Fibroblast of villous mesenchyme (primary cell): ENCODE results near the gene SLFN5. TPM values are rescaled to one million over a fixed set of nuclear protein-coding genes. Genes with fewer than 3 reads are reported as not detected.

ENCODE experiments used
- DNase-seq: peaks from one replicate; pipeline ENCODE4 v3.0.0-alpha.2; 2010; ENCODE audit warnings: low read depth
- H3K4me3 ChIP-seq: 2 replicates; pipeline ENCODE4 v1.5.1; 2011; ENCODE audit warnings: low read depth, mild to moderate bottlenecking, low read length
- total RNA-seq: library from RNA; depleted of rRNA; stranded (reverse); fragments of >200 nt; gene quantifications from 2 replicates; pipeline ENCODE4 v1.2.3, GENCODE V29; 2012
- TF ChIP-seq, protein P1 (sequence below): IDR thresholded peaks from 2 replicates; pipeline ENCODE4 v1.5.1; 2012; ENCODE audit warnings: low read depth, mild to moderate bottlenecking, low read length; ENCODE audit not compliant: insufficient read depth

The SLFN5 gene
- total RNA-seq, 1 donor = 67.8 TPM

DNA sequence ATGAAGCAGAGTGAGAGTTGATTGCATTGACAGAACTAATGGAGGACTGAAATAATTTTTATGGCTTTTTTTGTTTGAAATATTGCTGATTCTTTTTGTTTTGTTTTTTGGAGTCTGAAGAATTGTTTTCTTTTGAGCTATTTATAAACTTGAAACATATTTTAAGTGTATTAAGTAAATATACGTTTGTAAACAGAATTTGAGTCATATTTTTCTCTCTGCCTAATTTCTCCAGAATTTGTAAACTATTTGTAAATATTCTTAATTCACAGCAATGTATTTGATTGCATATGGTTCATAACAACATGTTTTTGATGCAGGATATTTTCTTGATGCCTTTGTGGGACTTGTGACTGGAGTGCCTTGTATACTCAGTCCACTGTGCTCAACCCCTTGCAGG lies 79.9 kb downstream of the SLFN5 start:
- TF ChIP-seq, protein P1, sequence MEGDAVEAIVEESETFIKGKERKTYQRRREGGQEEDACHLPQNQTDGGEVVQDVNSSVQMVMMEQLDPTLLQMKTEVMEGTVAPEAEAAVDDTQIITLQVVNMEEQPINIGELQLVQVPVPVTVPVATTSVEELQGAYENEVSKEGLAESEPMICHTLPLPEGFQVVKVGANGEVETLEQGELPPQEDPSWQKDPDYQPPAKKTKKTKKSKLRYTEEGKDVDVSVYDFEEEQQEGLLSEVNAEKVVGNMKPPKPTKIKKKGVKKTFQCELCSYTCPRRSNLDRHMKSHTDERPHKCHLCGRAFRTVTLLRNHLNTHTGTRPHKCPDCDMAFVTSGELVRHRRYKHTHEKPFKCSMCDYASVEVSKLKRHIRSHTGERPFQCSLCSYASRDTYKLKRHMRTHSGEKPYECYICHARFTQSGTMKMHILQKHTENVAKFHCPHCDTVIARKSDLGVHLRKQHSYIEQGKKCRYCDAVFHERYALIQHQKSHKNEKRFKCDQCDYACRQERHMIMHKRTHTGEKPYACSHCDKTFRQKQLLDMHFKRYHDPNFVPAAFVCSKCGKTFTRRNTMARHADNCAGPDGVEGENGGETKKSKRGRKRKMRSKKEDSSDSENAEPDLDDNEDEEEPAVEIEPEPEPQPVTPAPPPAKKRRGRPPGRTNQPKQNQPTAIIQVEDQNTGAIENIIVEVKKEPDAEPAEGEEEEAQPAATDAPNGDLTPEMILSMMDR = no peak
- no peak overlapping the region for H3K4me3 ChIP-seq
- no peak for DNase-seq

Other genes with a start within 250 kb of the SLFN5 start
- 11.9 and 15.1 TPM in 2 replicates for gene RFFL, start 179.4 kb upstream of the SLFN5 start, total RNA-seq
- gene RAD51D, start 123.2 kb upstream of the SLFN5 start, total RNA-seq = 8.6 and 12.6 TPM in 2 replicates
- not detected in 2 replicates for gene FNDC8, start 121.5 kb upstream of the SLFN5 start, total RNA-seq
- 13.8 and 16.1 TPM in 2 replicates for gene NLE1, start 100.8 kb upstream of the SLFN5 start, total RNA-seq
- gene UNC45B, start 95.3 kb upstream of the SLFN5 start, total RNA-seq = not detected in 2 replicates
- gene SLC35G3, start 48.7 kb upstream of the SLFN5 start, total RNA-seq = not detected in 2 replicates
- gene SLFN11, start 130.5 kb downstream of the SLFN5 start, total RNA-seq = 54.8 and 95.9 TPM in 2 replicates
- 30.6 and 47.9 TPM in 2 replicates for gene SLFN12, start 189.4 kb downstream of the SLFN5 start, total RNA-seq
- 1.6 and 2.6 TPM in 2 replicates for gene SLFN13, start 205.7 kb downstream of the SLFN5 start, total RNA-seq